Right lobe of liver (tissue), 6 donors: ENCODE measurements around the gene LYPD8. TPM values are rescaled to one million over a fixed set of nuclear protein-coding genes. Genes with fewer than 3 reads are reported as not detected.
"Not testable (repeated sequence)": the region's sequence is repeated elsewhere in the genome, so short reads cannot be mapped to it uniquely, and the experiment has no call there.

Source experiments
- ATAC-seq, 4 donors: fragments of 200-7000 bp; cut with Tn5 transposase; one replicate each; pipeline ENCODE4 v1.9.1; 2020; ENCODE audit warnings: mild to moderate bottlenecking in 4 of 4, moderate library complexity in 4 of 4
- DNase-seq, 3 donors: peaks; one replicate each; pipeline ENCODE4 v3.0.0-alpha.2; 2020
- H3K27ac ChIP-seq, 3 donors: fragments of 200-600 bp; one replicate each; pipeline ENCODE4 v1.8.0; 2022
- H3K27me3 ChIP-seq, 2 donors: fragments of 200-600 bp; one replicate each; pipeline ENCODE4 v1.8.0; 2022
- H3K36me3 ChIP-seq, 4 donors: fragments of 200-600 bp; sonication (generic) in 1 of 4; one replicate each; pipeline versions ENCODE4 v1.5.1 to v1.8.0; 2017 to 2022; ENCODE audit warnings: control low read depth in 1 of 4
- H3K4me1 ChIP-seq, 4 donors: fragments of 200-600 bp; sonication (generic) in 1 of 4; one replicate each; pipeline versions ENCODE4 v1.5.1 to v1.8.0; 2017 to 2022; ENCODE audit warnings: control low read depth in 1 of 4
- H3K4me3 ChIP-seq, 3 donors: fragments of 200-600 bp; one replicate each; pipeline ENCODE4 v1.8.0; 2022
- H3K9me3 ChIP-seq, 4 donors: fragments of 200-600 bp; sonication (generic) in 1 of 4; one replicate each; pipeline versions ENCODE4 v1.5.1 to v1.8.0; 2017 to 2022; ENCODE audit warnings: control low read depth in 1 of 4
- CTCF ChIP-seq, 4 donors: fragments of 200-600 bp in 3 of 4; fragments of 450-650 bp in 1 of 4; IDR thresholded peaks; one replicate each; pipeline versions ENCODE4 v1.5.1 to v1.8.0; 2016 to 2022; ENCODE audit warnings: antibody characterized with exemption in 4 of 4, mild to moderate bottlenecking in 2 of 4
- POLR2A ChIP-seq: fragments of 450-650 bp; IDR thresholded peaks from one replicate; pipeline ENCODE4 v1.6.1; 2017; ENCODE audit warnings: antibody characterized with exemption, mild to moderate bottlenecking
- WGBS: methylation state at CpG from one replicate; pipeline ENCODE4 v1.1.6; 2018; ENCODE audit warnings: low coverage, low lambda C conversion rate; ENCODE audit not compliant: insufficient coverage; ENCODE audit errors: missing lambda C conversion rate; 5-methylcytosine and 5-hydroxymethylcytosine counted together
- intact Hi-C, 2 donors: fragments of 100-400 bp; cut with DNase I; formaldehyde crosslinking; loops; one replicate each; pipeline versions ENCODE4 v1.11.2 to v1.14.1; 2022
- total RNA-seq, 6 experiments: library from RNA; depleted of rRNA in 2 of 6; stranded (reverse); fragments of >200 nt in 2 of 6; fragmentation: NEBNext Ultra II Directional in 3 of 6; extraction: Animal tissue kit (Norgen Biotek cat#: 25700) in 3 of 6; gene quantifications; one replicate each; pipeline versions ENCODE4 v1.1.0 to v1.2.4, GENCODE V29; 2016 to 2023
- donor health status: DM: no; HTN: yes; CAD: no.
- donor health status: DM: no; HTN: no; CAD: no.
- donor health status: DM: no; HTN: no; CAD: no.
- donor health status: DM: no; HTN: yes; CAD: no.
- donor health status: DM: no; HTN: yes; CAD: no.

Gene LYPD8
- total RNA-seq, 6 experiments from 2014 or later: not detected

- H3K4me1 ChIP-seq: no peaks in the 10 kb centered on the region
- H3K27ac ChIP-seq: no peak overlapping the region
- no peaks in the 10 kb centered on the region for H3K36me3 ChIP-seq
- ATAC-seq: no peak
- no peak for DNase-seq
- H3K4me3 ChIP-seq: no peak overlapping the region
- no peaks in the 10 kb centered on the region for H3K27me3 ChIP-seq
- WGBS: 78% methylated on average over 5 of the region's 5 CpGs
- H3K9me3 ChIP-seq: no peaks in the 10 kb centered on the region
- intact Hi-C loops: no loop called here
- TF ChIP-seq POLR2A (no peak), CTCF (IDR thresholded peaks at IDR 0.05) (no peak)
These were observed 34.9 kb upstream of the LYPD8 start for GRCh38 chr1:248790456-248790855.

GRCh38 chr1:248789337-248789736 lies 33.8 kb upstream of the LYPD8 start:
- H3K4me3 ChIP-seq, H3K27me3 ChIP-seq, H3K36me3 ChIP-seq, intact Hi-C loops, H3K4me1 ChIP-seq, H3K9me3 ChIP-seq, H3K27ac ChIP-seq, ATAC-seq, DNase-seq: not testable (repeated sequence)
- WGBS: 73% methylated on average over 2 of the region's 2 CpGs

- Histone ChIP-seq H3K4me1 (no peaks in the 10 kb centered on the region), H3K27ac (no peak overlapping the region), H3K4me3 (no peak overlapping the region), H3K27me3 (no peaks in the 10 kb centered on the region), H3K36me3 (no peaks in the 10 kb centered on the region), H3K9me3 (no peaks in the 10 kb centered on the region)
- intact Hi-C loops: no loop called here
- WGBS: 62% methylated on average over 2 of the region's 3 CpGs
- ATAC-seq: no peak
- no peak for DNase-seq
- TF ChIP-seq POLR2A: no peak
- TF ChIP-seq CTCF (IDR thresholded peaks at IDR 0.05): no peak
These were observed 32.8 kb upstream of the LYPD8 start for GRCh38 chr1:248788327-248788726.

GRCh38 chr1:248787430-248787829 lies 31.9 kb upstream of the LYPD8 start:
- no peak for DNase-seq
- Histone ChIP-seq H3K27ac (no peak overlapping the region), H3K36me3 (no peaks in the 10 kb centered on the region), H3K4me1 (no peaks in the 10 kb centered on the region), H3K27me3 (no peaks in the 10 kb centered on the region), H3K9me3 (no peaks in the 10 kb centered on the region), H3K4me3 (no peak overlapping the region)
- intact Hi-C loops: no loop called here
- ATAC-seq: no peak
- no peak for TF ChIP-seq POLR2A
- no peak for TF ChIP-seq CTCF (IDR thresholded peaks at IDR 0.05)
- 78% methylated on average over 4 of the region's 4 CpGs for WGBS

GRCh38 chr1:248786156-248786555 lies 30.6 kb upstream of the LYPD8 start:
- 50% methylated on average over 3 of the region's 3 CpGs for WGBS
- H3K27ac ChIP-seq: no peak overlapping the region
- H3K9me3 ChIP-seq: no peaks in the 10 kb centered on the region
- DNase-seq: no peak
- H3K27me3 ChIP-seq: no peaks in the 10 kb centered on the region
- TF ChIP-seq POLR2A: no peak
- intact Hi-C loops: no loop called here
- H3K4me1 ChIP-seq: no peaks in the 10 kb centered on the region
- no peak overlapping the region for H3K4me3 ChIP-seq
- peak in 1 of 4 donors; percentile 30 for ATAC-seq
- no peaks in the 10 kb centered on the region for H3K36me3 ChIP-seq

GRCh38 chr1:248783367-248783766 lies 27.8 kb upstream of the LYPD8 start:
- no peaks in the 10 kb centered on the region for H3K36me3 ChIP-seq
- H3K27me3 ChIP-seq: no peaks in the 10 kb centered on the region
- intact Hi-C loops: no loop called here
- no peaks in the 10 kb centered on the region for H3K4me1 ChIP-seq
- H3K27ac ChIP-seq: no peak overlapping the region
- no peak for DNase-seq
- 64% methylated on average over 3 of the region's 3 CpGs for WGBS
- TF ChIP-seq CTCF (IDR thresholded peaks at IDR 0.05): no peak
- TF ChIP-seq POLR2A: no peak
- no peaks in the 10 kb centered on the region for H3K9me3 ChIP-seq
- no peak overlapping the region for H3K4me3 ChIP-seq
- no peak for ATAC-seq
